Measurements from ENCODE around the gene NUDT10.

DNA sequence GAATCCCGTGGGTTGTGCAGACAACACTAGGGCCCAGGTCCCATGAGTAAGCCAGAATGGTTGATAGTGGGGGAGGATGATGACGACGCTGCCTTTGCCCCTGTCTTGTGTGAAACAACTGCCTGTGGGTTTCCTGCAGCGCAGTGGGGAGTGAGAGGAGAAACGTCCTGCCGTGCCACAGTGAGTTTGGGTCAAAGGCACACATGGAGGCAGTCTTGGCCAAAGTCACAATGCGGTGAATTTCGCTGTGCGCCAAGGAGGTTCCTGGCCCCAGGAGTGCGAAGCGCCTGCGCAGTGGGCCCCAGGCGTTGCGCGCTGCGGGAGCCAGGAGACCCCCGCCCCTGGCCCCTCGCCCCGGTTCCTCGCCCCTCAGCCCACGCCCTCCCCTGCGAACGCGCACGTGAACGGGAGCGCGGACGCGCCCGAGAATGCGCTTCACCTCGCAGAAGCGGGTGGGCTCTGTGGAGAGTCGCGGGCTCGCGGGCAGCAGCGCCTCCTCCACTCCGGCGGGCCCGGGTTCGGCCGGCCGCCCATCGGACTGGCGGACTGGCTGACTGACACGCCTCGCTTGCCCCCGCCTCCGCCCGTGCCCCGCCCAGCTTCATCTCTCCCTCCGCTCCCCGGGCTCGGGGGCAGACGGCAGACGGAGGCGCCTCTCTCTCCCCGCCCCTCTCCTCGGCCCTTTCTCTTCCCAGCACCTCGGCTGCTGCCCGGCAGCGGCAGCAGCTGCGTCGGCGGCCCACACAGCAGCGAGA lies at the start of gene NUDT10:
- TF ChIP-seq CTCF (IDR thresholded peaks at IDR 0.05) = no peak
- TF ChIP-seq POLR2AphosphoS5 (IDR thresholded peaks at IDR 0.05; ENCODE audit: low read depth, low read length) = no peak
- TF ChIP-seq, protein P1, sequence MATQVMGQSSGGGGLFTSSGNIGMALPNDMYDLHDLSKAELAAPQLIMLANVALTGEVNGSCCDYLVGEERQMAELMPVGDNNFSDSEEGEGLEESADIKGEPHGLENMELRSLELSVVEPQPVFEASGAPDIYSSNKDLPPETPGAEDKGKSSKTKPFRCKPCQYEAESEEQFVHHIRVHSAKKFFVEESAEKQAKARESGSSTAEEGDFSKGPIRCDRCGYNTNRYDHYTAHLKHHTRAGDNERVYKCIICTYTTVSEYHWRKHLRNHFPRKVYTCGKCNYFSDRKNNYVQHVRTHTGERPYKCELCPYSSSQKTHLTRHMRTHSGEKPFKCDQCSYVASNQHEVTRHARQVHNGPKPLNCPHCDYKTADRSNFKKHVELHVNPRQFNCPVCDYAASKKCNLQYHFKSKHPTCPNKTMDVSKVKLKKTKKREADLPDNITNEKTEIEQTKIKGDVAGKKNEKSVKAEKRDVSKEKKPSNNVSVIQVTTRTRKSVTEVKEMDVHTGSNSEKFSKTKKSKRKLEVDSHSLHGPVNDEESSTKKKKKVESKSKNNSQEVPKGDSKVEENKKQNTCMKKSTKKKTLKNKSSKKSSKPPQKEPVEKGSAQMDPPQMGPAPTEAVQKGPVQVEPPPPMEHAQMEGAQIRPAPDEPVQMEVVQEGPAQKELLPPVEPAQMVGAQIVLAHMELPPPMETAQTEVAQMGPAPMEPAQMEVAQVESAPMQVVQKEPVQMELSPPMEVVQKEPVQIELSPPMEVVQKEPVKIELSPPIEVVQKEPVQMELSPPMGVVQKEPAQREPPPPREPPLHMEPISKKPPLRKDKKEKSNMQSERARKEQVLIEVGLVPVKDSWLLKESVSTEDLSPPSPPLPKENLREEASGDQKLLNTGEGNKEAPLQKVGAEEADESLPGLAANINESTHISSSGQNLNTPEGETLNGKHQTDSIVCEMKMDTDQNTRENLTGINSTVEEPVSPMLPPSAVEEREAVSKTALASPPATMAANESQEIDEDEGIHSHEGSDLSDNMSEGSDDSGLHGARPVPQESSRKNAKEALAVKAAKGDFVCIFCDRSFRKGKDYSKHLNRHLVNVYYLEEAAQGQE (IDR thresholded peaks at IDR 0.05; ENCODE audit: insufficient read depth in 1 of 2, low read depth in 2 of 2, low read length in 1 of 2) = no peak
- TF ChIP-seq SIN3A (IDR thresholded peaks at IDR 0.05; ENCODE audit: borderline replicate concordance, insufficient read depth, low read depth, low read length) = no peak
- no peak for TF ChIP-seq TCF7L2 (IDR thresholded peaks at IDR 0.05; ENCODE audit: low read depth, low read length)
